GM18909 (cell line): ENCODE results near the gene MCIDAS.

Experiments
- ATAC-seq: cut with Tn5 transposase; IDR thresholded peaks from one replicate; pipeline ENCODE4 v1.9.1; 2021; ENCODE audit warnings: mild to moderate bottlenecking; ENCODE audit not compliant: unreplicated experiment, poor library complexity

The MCIDAS gene

GRCh38 chr5:55226934-55227663 is at the start of gene MCIDAS:
Gene MCIDAS (minus strand): TSS chr5:55227315. CDS start chr5:55227138, 177 bp downstream.
- ATAC-seq, result peak; percentile 37

DNA sequence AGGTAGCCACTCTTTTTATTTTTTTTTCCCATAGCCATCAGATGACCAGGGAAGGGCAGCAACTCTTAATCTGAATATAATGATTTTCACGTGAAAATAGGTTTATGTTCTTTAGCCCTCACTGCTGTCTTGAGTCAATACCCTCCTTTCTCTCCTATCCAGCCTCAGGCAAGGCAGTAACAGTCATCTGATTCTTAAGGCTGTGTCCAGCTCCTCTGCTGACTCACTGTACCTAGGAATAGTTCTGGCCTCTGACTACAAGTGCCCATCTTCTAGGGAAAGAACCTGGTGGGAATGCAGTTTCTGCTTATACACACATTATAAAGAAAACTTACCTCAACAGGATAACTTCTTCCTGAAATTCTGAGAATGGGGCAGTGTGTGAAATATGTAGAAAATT is 49.7 kb upstream of the MCIDAS start:
- ATAC-seq, result no peak

- no peak for ATAC-seq
These were observed 31.2 kb upstream of the MCIDAS start for GRCh38 chr5:55258339-55258738.

DNA sequence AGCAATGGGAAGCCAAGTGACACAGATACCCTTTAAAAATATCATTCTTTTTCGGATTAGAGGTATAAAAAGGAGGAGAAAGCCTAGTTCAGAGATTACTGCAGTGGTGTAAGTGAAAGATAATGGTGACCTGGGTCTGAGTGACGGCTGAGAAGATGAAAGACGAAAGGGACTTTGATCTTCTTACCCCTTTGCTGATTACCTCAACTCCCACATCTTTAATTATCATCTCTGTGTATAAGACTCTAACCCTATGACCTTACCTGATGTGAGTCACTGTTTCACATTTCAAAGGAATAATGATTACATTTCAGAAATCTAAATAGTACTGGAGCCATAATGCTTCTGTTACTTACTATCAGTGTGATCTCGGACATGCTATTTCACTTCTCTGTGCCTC is 27.7 kb upstream of the MCIDAS start:
- no peak for ATAC-seq

GRCh38 chr5:55250064-55250463 is 22.9 kb upstream of the MCIDAS start:
- no peak for ATAC-seq

DNA sequence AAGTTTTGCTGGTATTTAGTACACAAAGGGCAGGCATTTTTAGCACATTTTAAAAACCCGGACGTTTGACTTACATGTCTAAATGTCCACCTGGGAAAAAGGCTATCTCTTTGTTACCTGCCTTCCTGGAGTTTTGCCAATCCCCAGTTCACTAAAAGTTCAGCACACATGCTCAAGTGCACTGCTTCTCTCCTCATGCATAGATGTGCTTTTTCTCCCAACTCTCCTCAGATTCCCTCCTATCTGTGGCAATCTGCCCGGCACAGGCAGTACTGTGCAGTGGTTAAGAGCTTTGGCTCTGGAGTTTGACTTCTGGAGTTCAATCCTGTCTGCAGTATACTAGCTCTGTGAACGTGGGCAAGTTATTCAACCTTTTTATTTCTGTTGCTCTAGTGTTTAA is 14.6 kb upstream of the MCIDAS start:
- ATAC-seq, result no peak

DNA sequence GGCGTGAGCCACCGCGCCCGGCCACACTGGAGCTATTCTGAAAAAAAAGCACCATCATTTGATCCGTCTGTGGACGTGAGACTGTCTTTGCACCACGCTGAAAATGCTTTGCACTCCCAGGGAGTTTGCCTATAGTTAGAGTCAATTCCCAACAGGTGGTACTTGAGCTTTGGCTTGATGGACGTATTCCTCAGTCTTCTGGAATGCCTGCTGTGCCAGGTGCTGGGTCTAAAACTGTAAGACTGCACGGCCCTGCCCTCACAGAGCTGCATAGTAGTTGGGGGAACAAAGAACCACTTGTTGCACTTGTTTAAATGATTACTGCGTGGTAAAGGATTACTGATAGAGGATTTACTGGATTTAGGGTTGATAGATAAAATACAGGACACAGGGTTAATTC is 9.7 kb upstream of the MCIDAS start:
- no peak for ATAC-seq

- no peak for ATAC-seq
These were observed 7.1 kb upstream of the MCIDAS start for GRCh38 chr5:55234121-55234700.

DNA sequence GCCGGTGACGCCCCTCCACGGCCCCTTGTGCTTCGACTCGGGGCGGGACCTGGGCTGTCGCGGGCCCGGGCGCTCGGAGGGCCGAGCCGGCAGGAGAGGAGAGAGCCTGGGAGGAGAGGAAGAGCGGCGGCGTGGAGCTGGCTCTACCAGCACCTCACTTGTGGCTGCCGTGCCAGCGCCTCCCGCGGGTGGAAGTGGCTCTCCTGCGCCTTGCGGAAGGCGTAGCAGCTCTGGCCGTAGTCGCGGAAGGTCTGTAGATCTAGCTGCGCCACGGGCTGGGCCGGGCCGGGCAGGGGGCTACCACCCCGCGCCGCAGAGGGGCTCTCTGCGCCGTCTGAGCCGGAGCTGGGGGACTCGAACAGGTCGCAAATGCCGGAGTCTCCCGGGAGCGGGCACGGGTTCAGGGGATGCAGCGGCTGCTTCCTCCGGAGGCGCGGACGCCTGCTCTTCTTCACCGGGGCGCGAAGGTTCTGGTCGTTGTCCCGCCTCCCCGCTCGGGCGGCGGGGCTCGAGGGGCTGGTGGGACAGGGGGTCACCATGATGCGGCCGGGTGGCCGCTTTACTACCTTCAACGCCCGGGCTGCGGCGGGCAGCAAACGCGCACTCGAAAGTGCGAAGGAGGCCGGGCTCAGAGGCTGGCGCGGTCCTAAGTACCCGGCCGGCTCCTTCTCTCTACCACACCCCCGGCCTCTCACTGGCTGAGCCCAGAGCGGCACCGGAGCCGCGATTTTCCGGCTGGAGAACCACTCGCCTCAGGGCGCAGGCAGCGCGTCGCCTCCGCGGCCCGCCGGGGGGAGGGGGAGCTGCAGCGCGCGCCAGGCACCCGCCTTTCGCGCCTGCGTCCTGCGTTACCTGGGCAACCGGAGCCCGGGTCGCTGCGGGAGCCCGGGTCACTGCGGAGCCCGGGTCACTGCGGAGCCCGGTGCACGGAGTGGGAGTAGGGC is 6.1 kb upstream of the MCIDAS start, which contains the start of gene CCNO:
TSS of gene CCNO (minus strand) at position 624 of the 944 bp plus-strand sequence. CDS start at position 539, 85 bp downstream.
- ATAC-seq, result peak; percentile 71

- peak; percentile 11 for ATAC-seq
These were observed 5.3 kb upstream of the MCIDAS start for GRCh38 chr5:55232271-55232984.

- ATAC-seq, result no peak
These were observed 4.8 kb upstream of the MCIDAS start for GRCh38 chr5:55231919-55232270.

DNA sequence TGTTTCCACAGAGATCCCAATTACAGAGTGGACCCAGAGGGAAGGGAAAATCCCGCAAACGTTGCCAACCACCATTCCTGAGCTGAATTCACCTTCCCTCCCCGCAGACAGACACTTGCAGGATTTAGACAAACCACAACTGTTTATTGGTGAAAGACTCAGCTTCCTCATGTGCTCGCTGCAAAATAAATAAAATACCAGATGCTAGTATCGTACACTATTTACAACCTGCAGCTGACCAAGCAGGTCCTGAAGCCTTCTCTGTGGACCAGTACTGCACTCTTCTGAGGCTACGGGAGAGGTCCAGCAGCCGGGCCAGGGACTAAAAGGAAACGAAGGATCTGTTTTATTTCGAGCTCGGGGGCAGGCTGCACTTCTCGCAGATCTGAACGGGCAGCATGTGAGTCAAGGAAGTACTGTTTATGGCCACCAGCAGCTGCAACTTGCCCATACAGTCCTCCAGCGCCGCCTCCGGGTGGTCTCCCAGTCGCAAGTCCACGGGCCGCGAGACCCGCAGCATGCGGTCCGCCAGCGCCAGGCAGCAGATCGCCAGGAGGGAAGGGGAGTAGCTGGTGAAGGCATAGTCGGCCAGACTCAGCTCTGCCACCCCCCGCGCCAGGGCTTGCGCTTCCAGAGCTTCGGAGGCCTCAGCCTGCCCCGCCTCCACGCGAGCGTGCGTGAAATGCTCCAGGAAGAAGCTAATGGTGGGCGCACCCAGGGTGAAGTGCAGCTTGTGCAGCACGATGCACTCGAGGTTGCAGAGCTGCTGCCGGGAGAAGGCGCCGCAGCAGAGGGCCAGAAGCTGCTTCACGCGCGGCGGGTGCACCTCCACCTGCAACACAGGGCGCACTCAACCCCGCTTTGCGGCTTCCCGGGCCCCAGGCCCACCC is 4.2 kb upstream of the MCIDAS start:
- ATAC-seq, result no peak

GRCh38 chr5:55230086-55230629 is 3.0 kb upstream of the MCIDAS start:
- no peak for ATAC-seq

- ATAC-seq, result no peak
These were observed 732 bp upstream of the MCIDAS start for GRCh38 chr5:55227664-55228430.

- peak; percentile 61 for ATAC-seq
These were observed 835 bp downstream of the MCIDAS start for GRCh38 chr5:55226027-55226933.

GRCh38 chr5:55225346-55225745 is 1.8 kb downstream of the MCIDAS start:
- ATAC-seq, result no peak

DNA sequence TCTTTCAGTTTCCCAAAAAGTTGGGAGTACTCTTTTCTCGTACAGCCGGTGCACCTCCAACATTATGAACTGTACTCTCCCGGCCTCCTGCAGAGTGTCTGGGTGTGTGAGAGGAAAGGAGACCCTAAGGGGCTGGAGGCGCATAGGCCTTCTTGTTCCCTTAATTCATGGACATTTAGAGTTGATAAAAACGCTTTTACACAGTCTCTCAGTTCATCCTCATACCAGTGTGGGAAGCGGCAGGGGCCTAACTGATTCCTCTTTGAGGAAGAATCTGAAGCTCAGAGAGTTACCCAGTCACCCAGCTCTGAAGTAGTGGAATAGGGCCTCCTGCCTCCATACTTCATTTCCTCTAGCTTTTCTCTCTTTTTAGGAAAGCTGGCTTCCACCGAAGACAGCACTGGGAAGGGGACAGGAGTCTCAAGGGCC is 3.3 kb downstream of the MCIDAS start:
- ATAC-seq, result no peak
